CD4-positive, alpha-beta T cell treated with Interleukin-2 at 100 ng/mL for 4 hours (primary cell): ENCODE results near the gene P2RY8.
"Not testable (repeated sequence)": the region's sequence is repeated elsewhere in the genome, so short reads cannot be mapped to it uniquely, and the experiment has no call there.

Source experiments
- DNase-seq: peaks from one replicate; pipeline ENCODE4 v3.0.0-alpha.2; 2020; ENCODE audit warnings: low spot score

The P2RY8 gene

GRCh38 chrX:1520350-1520749, 16.6 kb downstream of the P2RY8 start:
- no peak for DNase-seq

DNA sequence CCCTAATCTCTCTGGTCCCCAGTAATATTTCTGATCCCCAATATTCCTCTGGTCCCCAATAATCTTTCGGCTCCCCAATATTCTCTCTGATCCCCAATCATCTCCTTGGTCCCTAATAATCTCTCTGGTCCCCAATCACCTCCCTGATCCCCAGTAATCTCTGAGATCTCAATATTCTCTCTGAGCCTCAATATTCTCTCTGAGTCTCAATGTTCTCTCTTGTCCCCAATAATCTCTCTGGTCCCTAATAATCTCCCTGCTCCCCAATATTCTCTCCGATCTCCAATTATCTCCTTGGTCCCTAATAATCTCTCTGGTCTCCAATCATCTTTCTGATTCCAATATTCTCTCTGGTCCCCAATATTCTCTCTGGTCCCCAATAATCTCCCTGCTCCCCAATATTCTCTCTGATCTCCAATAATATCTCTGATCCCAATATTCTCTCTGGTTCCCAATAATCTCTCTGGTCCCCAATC, 17.9 kb downstream of the P2RY8 start:
- DNase-seq: no peak

GRCh38 chrX:1518512-1518911, 18.5 kb downstream of the P2RY8 start:
- DNase-seq: no peak

DNA sequence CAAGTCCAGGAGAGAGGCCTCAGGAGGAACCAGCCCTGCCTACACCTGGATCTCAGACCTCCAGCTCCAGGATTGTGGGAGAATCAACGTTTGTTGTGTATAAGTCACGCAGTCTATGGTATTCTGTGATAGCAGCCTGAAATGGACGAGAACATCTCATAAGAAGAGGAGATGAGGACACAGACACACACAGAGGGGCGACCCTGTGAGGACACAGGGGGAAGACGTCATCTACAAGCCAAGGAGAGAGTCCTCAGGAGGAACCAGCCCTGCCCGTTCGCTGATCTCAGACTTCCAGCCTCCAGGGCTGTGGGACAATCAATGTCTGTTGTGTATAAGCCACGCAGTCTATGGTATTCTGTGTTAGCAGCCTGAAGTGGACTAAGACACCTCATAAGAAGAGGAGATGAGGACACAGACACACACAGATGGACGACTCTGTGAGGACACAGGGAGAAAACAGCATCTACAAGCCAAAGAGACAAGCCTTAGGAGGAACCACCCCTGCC, 20.3 kb downstream of the P2RY8 start:
- no peak for DNase-seq

DNA sequence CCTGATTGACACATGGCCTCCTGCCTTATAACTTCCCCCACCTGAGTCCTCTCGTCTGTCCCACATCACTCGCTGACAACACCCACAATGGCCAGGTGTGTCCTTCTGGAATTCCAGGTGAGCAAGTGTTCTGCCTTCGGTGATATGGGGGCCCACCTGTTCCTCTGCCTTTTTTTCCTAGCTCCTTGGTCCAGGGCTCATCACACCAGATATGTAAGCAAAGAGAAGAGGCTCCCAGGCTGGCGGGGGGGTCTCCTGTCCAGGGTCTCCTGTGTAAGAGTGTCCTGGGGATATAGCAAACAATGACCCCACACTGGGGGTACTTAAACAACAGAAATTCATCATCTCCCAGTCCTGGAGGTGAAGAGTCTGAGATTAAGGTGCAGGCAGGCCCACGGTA, 25.2 kb downstream of the P2RY8 start:
- no peak for DNase-seq

DNA sequence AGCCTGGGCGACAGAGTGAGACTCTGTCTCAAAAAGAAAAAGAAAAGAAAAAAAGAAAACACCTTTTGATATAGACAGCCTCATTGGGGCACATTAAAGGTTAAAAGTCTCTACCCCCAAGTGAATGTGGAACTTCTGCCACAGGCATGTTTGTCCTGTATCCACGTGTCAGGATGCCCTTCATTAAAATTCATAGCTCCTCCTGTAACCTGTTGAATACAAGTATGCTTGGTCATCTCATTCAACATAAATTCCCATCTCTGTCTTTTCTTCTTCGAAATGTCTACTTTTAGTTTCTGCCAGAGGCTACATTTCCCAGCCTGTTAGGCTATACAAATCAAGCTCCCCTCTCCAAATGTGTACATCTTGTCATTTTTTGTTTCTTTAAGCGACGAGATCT, 25.8 kb downstream of the P2RY8 start:
- no peak for DNase-seq

DNA sequence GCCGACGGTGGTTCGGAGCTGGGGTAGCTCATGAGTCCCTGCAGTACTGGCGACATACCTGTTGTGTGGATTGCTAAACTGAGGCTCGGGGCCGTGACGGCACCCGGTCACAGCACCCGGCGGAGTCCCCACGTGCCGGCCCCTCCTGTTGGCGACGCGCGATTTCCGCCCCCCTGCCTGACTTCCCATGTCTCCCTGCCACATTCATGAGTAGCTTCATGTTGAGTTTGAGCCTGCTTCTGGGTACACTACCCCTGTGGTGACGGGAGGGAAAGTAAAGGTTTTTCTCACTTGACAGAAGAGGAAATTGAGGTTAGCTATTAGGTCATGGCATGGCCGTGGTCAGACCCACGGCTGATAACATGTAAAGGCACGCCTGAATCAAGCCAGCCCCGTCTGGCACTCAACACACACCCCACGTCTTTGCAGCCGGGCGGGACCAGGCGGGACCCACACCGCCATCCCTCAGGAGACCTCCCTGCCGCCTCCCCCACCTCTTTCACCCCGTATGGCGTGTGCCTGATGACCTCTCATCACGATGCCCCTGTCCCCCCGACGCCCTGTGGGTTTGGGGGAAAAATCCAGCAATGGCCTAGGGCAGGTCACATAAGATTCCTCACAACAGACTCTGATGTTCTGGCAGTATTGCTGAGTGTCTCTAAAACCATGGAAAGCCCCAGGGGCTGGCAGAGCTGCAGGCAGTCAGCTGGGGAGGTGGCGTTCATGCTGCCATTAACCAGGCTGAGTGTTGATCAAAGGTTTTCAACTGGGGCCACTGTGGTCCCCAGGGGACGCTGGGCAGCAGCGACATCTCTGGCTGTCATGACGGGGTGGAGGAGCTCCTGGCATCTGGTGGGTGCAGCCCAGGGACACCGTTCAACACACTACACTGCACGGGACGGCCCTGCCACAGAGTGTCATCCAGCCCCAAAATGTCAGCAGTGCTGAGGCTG, 29.2 kb downstream of the P2RY8 start:
- DNase-seq: peak; percentile 70

GRCh38 chrX:1506916-1507315, 30.1 kb downstream of the P2RY8 start:
- no peak for DNase-seq

DNA sequence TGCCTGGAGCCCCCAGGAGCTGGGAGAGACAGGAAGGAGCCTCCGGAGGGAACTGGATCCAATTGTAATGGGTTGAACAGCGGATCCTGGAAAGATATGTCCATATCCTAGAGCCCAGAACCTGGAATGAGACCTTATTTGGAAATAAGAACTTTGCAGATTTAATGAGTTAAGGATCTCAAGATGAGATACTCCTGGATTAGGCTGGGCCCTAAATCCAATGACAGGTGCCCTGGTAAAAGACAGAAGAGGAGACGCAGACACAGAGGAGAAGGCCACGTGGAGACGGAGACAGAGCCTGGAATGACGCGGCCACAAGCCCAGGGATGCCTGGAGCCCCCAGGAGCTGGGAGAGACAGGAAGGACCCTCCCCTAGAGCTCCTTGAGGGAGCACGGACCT, 34.1 kb downstream of the P2RY8 start:
- no peak for DNase-seq

- DNase-seq: no peak
These were observed 34.7 kb downstream of the P2RY8 start for GRCh38 chrX:1502241-1502640.

DNA sequence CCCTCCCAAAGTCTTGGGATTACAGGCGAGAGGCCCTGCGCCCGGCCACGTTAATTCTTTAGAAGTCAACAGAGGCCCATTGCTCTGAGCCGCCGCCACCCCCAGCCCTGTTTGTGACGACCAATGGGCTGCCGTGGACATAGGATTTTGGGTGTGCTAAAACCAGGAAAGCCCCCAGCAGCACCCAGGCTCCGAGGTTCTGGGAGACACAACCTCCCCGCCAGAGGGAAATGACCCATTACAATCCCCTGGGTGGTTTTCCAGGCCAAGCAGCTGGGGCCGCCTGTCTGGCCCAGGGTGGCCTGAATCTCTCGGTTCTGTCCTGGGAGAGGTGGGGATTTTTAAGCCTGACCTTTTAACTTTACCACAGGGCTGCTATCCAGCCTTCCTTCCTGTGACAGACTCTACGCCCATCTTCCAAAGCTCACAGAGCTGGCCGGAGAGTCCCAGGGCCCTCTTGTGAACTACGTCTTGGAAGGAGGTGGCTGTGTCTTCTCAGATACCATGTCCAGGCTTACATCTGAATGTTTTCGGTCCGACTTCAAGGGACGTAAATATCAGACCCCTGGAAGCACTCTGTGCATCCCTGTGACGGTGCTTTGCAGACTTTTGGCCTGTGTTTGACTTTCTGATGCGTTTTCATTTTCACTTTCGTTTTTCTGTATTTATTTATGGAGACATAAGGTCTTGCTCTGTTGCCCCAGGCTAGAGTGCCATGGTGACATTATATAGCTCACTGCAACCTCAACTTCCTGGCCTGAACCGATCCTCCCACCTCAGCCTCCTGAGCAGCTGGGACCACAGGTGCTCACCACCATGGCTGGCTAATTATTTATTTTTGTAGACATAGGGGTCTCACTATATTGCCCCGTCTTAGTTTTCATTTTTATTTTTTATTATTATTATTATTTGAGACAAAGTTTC, 36.0 kb downstream of the P2RY8 start:
- peak; percentile 55 for DNase-seq

- no peak for DNase-seq
These were observed 40.9 kb downstream of the P2RY8 start for GRCh38 chrX:1496076-1496475.

GRCh38 chrX:1493877-1494510, 43.0 kb downstream of the P2RY8 start:
- DNase-seq: no peak

DNA sequence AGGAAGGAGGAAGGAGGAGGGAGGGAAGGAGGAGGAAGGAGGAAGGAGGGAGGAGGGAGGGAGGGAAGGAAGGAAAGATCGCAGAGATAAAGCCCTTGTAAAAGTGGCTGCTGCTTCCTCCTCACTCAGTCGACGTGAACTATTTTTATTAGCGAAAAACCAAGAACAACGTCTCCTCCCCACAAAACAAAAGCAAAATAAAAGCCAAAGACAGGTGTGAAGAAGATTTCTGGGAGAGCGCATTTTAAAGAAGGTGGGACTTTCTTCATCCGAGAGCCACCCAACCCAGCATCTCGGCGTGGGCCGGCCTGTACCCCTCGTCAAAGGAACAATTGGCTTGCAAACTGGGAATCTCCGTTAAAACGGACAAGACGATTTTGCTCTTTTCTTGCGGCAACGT, 43.6 kb downstream of the P2RY8 start:
- no peak for DNase-seq

GRCh38 chrX:1492421-1493012, 44.5 kb downstream of the P2RY8 start:
- DNase-seq: no peak

DNA sequence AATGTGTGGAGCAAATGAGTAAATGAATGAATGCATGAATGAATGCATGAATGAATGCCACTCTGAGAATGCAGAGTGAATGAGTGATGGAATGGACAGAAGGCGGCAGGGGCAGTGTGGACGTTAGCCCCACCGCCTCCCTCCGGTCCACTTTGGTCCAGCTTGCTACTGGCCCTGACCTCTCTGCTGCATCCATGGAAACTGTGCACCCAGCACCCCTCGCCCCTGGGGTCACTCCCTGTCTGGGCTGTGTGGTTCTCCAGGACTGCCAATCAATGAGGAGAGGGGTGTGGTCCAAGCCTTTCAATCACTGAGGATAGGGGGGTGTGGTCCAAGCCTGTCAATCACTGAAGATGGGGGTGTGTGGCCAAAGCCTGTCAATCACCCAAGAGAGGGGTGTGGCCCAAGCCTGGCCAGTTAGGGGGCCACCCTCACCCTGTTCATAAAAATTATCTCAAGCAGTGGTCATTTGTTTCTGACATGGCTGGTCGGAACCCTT, 45.1 kb downstream of the P2RY8 start:
- DNase-seq: peak; percentile 54

DNA sequence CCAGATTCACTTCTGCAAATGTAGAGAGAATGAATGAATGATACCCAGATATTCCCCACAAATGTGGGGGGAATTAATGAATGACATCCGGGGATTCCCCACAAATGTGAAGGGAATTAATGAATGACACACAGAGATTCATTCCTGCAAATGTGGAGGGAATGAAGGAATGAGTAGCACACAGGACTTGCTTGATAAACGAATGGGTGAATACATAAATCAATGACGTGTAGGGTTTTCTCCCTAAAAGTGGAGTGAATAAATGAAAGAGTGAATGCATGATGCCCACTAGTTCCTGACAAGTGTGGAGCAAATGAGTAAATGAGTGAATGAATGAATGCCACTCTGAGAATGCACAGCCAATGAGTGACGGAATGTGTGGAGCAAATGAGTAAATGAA, 45.7 kb downstream of the P2RY8 start:
- DNase-seq: not testable (repeated sequence)

GRCh38 chrX:1490723-1491122, 46.3 kb downstream of the P2RY8 start:
- DNase-seq: not testable (repeated sequence)

GRCh38 chrX:1489354-1489753, 47.6 kb downstream of the P2RY8 start:
- not testable (repeated sequence) for DNase-seq

DNA sequence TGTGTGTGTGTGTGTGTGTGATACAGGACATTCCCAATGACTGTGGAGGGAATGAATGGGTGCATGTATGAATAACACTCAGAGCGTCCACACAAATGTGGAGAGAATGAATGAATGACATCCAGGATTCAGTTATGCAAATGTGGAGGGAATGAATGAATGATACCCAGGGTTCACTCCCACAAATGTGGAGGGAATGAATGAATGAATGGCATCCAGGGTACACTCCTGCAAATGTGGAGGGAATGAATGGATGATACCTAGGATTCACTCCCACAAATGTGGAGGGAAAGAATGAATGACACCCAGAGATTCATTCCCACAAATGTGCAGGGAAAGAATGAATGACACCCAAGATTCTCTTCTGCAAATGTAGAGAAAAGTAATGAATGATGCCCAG, 48.2 kb downstream of the P2RY8 start:
- DNase-seq: no peak

GRCh38 chrX:1488141-1488540, 48.8 kb downstream of the P2RY8 start:
- no peak for DNase-seq
